ENCODE results near the gene NPAS3. TPM values are rescaled to one million over a fixed set of nuclear protein-coding genes. Genes with fewer than 3 reads are reported as not detected.

NPAS3 gene
- total and polyA plus RNA-seq, 5 donors from 2014 or later, result not detected

- H3K27ac ChIP-seq (ENCODE audit: insufficient read depth, low read length, poor library complexity, severe bottlenecking), result no peak overlapping the region
- Mint-ChIP-seq H3K4me1 (no peaks in the 10 kb centered on the region), H3K27ac (no peak overlapping the region), H3K36me3 (no peaks in the 10 kb centered on the region), H3K9me3 (peaks cover 0 to 12% (median 4%) of the 10 kb centered on the region in 7 donors), H3K27me3 (peaks cover 4% of the 10 kb centered on the region), H3K4me3 (no peak overlapping the region)
- DNase-seq (no peak), ATAC-seq (ENCODE audit: low read depth in 2 of 2) (no peak)
- no peak overlapping the region for H3K4me3 ChIP-seq (ENCODE audit: low read depth, low read length)
- no peaks in the 10 kb centered on the region for H3K27me3 ChIP-seq (ENCODE audit: control insufficient read depth, insufficient read depth, low read length)
- no peaks in the 10 kb centered on the region for H3K9me3 ChIP-seq (ENCODE audit: control insufficient read depth in 2 of 2, low read length in 2 of 2)
- H3K4me1 ChIP-seq (ENCODE audit: control insufficient read depth, insufficient read depth, low read length, poor library complexity, severe bottlenecking), result no peaks in the 10 kb centered on the region
- no peaks in the 10 kb centered on the region for H3K36me3 ChIP-seq (ENCODE audit: control insufficient read depth, insufficient read depth, low read length)
Measured at GRCh38 chr14:33098016-33098415, 159.3 kb downstream of the NPAS3 start.

- Mint-ChIP-seq H3K36me3 (no peaks in the 10 kb centered on the region), H3K9me3 (peaks cover 0 to 2% (median 1%) of the 10 kb centered on the region in 7 donors), H3K27me3 (peaks cover 4% of the 10 kb centered on the region), H3K4me3 (no peak overlapping the region), H3K27ac (no peak overlapping the region), H3K4me1 (no peaks in the 10 kb centered on the region)
- DNase-seq (no peak), ATAC-seq (ENCODE audit: low read depth in 2 of 2) (no peak)
- H3K9me3 ChIP-seq (ENCODE audit: control insufficient read depth in 2 of 2, low read length in 2 of 2), result no peaks in the 10 kb centered on the region
- no peaks in the 10 kb centered on the region for H3K36me3 ChIP-seq (ENCODE audit: control insufficient read depth, insufficient read depth, low read length)
- no peaks in the 10 kb centered on the region for H3K27me3 ChIP-seq (ENCODE audit: control insufficient read depth, insufficient read depth, low read length)
- H3K27ac ChIP-seq (ENCODE audit: insufficient read depth, low read length, poor library complexity, severe bottlenecking), result no peak overlapping the region
- no peaks in the 10 kb centered on the region for H3K4me1 ChIP-seq (ENCODE audit: control insufficient read depth, insufficient read depth, low read length, poor library complexity, severe bottlenecking)
- H3K4me3 ChIP-seq (ENCODE audit: low read depth, low read length), result no peak overlapping the region
Measured at GRCh38 chr14:33103489-33103888, 164.8 kb downstream of the NPAS3 start.

GRCh38 chr14:33103966-33104365 is 165.3 kb downstream of the NPAS3 start:
- ATAC-seq (ENCODE audit: low read depth in 2 of 2) (no peak), DNase-seq (no peak)
- no peaks in the 10 kb centered on the region for H3K9me3 ChIP-seq (ENCODE audit: control insufficient read depth in 2 of 2, low read length in 2 of 2)
- Mint-ChIP-seq H3K4me3 (no peak overlapping the region), H3K9me3 (peaks cover 0 to 2% (median 1%) of the 10 kb centered on the region in 7 donors), H3K36me3 (no peaks in the 10 kb centered on the region), H3K27me3 (peaks cover 4% of the 10 kb centered on the region), H3K27ac (no peak overlapping the region), H3K4me1 (no peaks in the 10 kb centered on the region)
- H3K27ac ChIP-seq (ENCODE audit: insufficient read depth, low read length, poor library complexity, severe bottlenecking), result no peak overlapping the region
- H3K4me3 ChIP-seq (ENCODE audit: low read depth, low read length), result no peak overlapping the region
- H3K36me3 ChIP-seq (ENCODE audit: control insufficient read depth, insufficient read depth, low read length), result no peaks in the 10 kb centered on the region
- H3K27me3 ChIP-seq (ENCODE audit: control insufficient read depth, insufficient read depth, low read length), result no peaks in the 10 kb centered on the region
- no peaks in the 10 kb centered on the region for H3K4me1 ChIP-seq (ENCODE audit: control insufficient read depth, insufficient read depth, low read length, poor library complexity, severe bottlenecking)

- Histone ChIP-seq H3K4me3 (ENCODE audit: low read depth, low read length) (no peak overlapping the region), H3K27me3 (ENCODE audit: control insufficient read depth, insufficient read depth, low read length) (no peaks in the 10 kb centered on the region), H3K27ac (ENCODE audit: insufficient read depth, low read length, poor library complexity, severe bottlenecking) (no peak overlapping the region), H3K9me3 (ENCODE audit: control insufficient read depth in 2 of 2, low read length in 2 of 2) (no peaks in the 10 kb centered on the region), H3K4me1 (ENCODE audit: control insufficient read depth, insufficient read depth, low read length, poor library complexity, severe bottlenecking) (no peaks in the 10 kb centered on the region), H3K36me3 (ENCODE audit: control insufficient read depth, insufficient read depth, low read length) (no peaks in the 10 kb centered on the region)
- ATAC-seq (ENCODE audit: low read depth in 2 of 2) (no peak), DNase-seq (no peak)
- no peak overlapping the region for H3K27ac Mint-ChIP-seq
- no peaks in the 10 kb centered on the region for H3K27me3 Mint-ChIP-seq
- H3K9me3 Mint-ChIP-seq, result peaks cover 0 to 9% (median 0%) of the 10 kb centered on the region in 7 donors
- H3K36me3 Mint-ChIP-seq, result no peaks in the 10 kb centered on the region
- no peaks in the 10 kb centered on the region for H3K4me1 Mint-ChIP-seq
- no peak overlapping the region for H3K4me3 Mint-ChIP-seq
Measured at GRCh38 chr14:33110737-33111443, 172.2 kb downstream of the NPAS3 start.

GRCh38 chr14:33114331-33114730 is 175.7 kb downstream of the NPAS3 start:
- Mint-ChIP-seq H3K36me3 (no peaks in the 10 kb centered on the region), H3K4me1 (no peaks in the 10 kb centered on the region), H3K9me3 (peaks cover 0 to 9% (median 0%) of the 10 kb centered on the region in 7 donors), H3K27me3 (no peaks in the 10 kb centered on the region), H3K27ac (no peak overlapping the region), H3K4me3 (no peak overlapping the region)
- H3K36me3 ChIP-seq (ENCODE audit: control insufficient read depth, insufficient read depth, low read length), result no peaks in the 10 kb centered on the region
- H3K9me3 ChIP-seq (ENCODE audit: control insufficient read depth in 2 of 2, low read length in 2 of 2), result no peaks in the 10 kb centered on the region
- no peak for DNase-seq
- no peaks in the 10 kb centered on the region for H3K27me3 ChIP-seq (ENCODE audit: control insufficient read depth, insufficient read depth, low read length)
- H3K4me1 ChIP-seq (ENCODE audit: control insufficient read depth, insufficient read depth, low read length, poor library complexity, severe bottlenecking), result no peaks in the 10 kb centered on the region
- no peak overlapping the region for H3K27ac ChIP-seq (ENCODE audit: insufficient read depth, low read length, poor library complexity, severe bottlenecking)
- no peak overlapping the region for H3K4me3 ChIP-seq (ENCODE audit: low read depth, low read length)
- ATAC-seq (ENCODE audit: low read depth in 2 of 2), result no peak

GRCh38 chr14:33118668-33119067 is 180.0 kb downstream of the NPAS3 start:
- H3K27ac Mint-ChIP-seq, result no peak overlapping the region

GRCh38 chr14:33120341-33120740 is 181.7 kb downstream of the NPAS3 start:
- H3K4me3 Mint-ChIP-seq, result no peak overlapping the region
- no peaks in the 10 kb centered on the region for H3K36me3 Mint-ChIP-seq
- Histone ChIP-seq H3K27ac (ENCODE audit: insufficient read depth, low read length, poor library complexity, severe bottlenecking) (no peak overlapping the region), H3K4me3 (ENCODE audit: low read depth, low read length) (no peak overlapping the region), H3K36me3 (ENCODE audit: control insufficient read depth, insufficient read depth, low read length) (no peaks in the 10 kb centered on the region), H3K4me1 (ENCODE audit: control insufficient read depth, insufficient read depth, low read length, poor library complexity, severe bottlenecking) (no peaks in the 10 kb centered on the region), H3K27me3 (ENCODE audit: control insufficient read depth, insufficient read depth, low read length) (no peaks in the 10 kb centered on the region), H3K9me3 (ENCODE audit: control insufficient read depth in 2 of 2, low read length in 2 of 2) (no peaks in the 10 kb centered on the region)
- H3K27me3 Mint-ChIP-seq, result no peaks in the 10 kb centered on the region
- DNase-seq, result no peak
- peaks cover 0 to 6% (median 4%) of the 10 kb centered on the region in 7 donors for H3K9me3 Mint-ChIP-seq
- no peak overlapping the region for H3K27ac Mint-ChIP-seq
- no peak for ATAC-seq (ENCODE audit: low read depth in 2 of 2)
- H3K4me1 Mint-ChIP-seq, result no peaks in the 10 kb centered on the region

More at GRCh38 chr14:33118668-33119067, 180.0 kb downstream of the NPAS3 start:
- Histone ChIP-seq H3K4me3 (ENCODE audit: low read depth, low read length) (no peak overlapping the region), H3K27me3 (ENCODE audit: control insufficient read depth, insufficient read depth, low read length) (no peaks in the 10 kb centered on the region), H3K4me1 (ENCODE audit: control insufficient read depth, insufficient read depth, low read length, poor library complexity, severe bottlenecking) (no peaks in the 10 kb centered on the region), H3K9me3 (ENCODE audit: control insufficient read depth in 2 of 2, low read length in 2 of 2) (no peaks in the 10 kb centered on the region), H3K36me3 (ENCODE audit: control insufficient read depth, insufficient read depth, low read length) (no peaks in the 10 kb centered on the region), H3K27ac (ENCODE audit: insufficient read depth, low read length, poor library complexity, severe bottlenecking) (no peak overlapping the region)
- ATAC-seq (ENCODE audit: low read depth in 2 of 2), result no peak
- H3K4me1 Mint-ChIP-seq, result no peaks in the 10 kb centered on the region
- no peaks in the 10 kb centered on the region for H3K27me3 Mint-ChIP-seq
- peaks cover 0 to 14% (median 3%) of the 10 kb centered on the region in 7 donors for H3K9me3 Mint-ChIP-seq
- H3K36me3 Mint-ChIP-seq, result no peaks in the 10 kb centered on the region
- no peak overlapping the region for H3K4me3 Mint-ChIP-seq
- DNase-seq, result no peak

GRCh38 chr14:33120966-33121365 is 182.3 kb downstream of the NPAS3 start:
- Histone ChIP-seq H3K9me3 (ENCODE audit: control insufficient read depth in 2 of 2, low read length in 2 of 2) (no peaks in the 10 kb centered on the region), H3K4me1 (ENCODE audit: control insufficient read depth, insufficient read depth, low read length, poor library complexity, severe bottlenecking) (no peaks in the 10 kb centered on the region)
- H3K4me1 Mint-ChIP-seq, result no peaks in the 10 kb centered on the region

More at GRCh38 chr14:33120966-33121365, 182.3 kb downstream of the NPAS3 start:
- no peaks in the 10 kb centered on the region for H3K27me3 Mint-ChIP-seq
- no peak overlapping the region for H3K4me3 ChIP-seq (ENCODE audit: low read depth, low read length)
- DNase-seq (no peak), ATAC-seq (ENCODE audit: low read depth in 2 of 2) (no peak)
- no peak overlapping the region for H3K27ac Mint-ChIP-seq
- peaks cover 0 to 6% (median 4%) of the 10 kb centered on the region in 7 donors for H3K9me3 Mint-ChIP-seq
- no peaks in the 10 kb centered on the region for H3K27me3 ChIP-seq (ENCODE audit: control insufficient read depth, insufficient read depth, low read length)
- H3K27ac ChIP-seq (ENCODE audit: insufficient read depth, low read length, poor library complexity, severe bottlenecking), result no peak overlapping the region
- H3K36me3 ChIP-seq (ENCODE audit: control insufficient read depth, insufficient read depth, low read length), result no peaks in the 10 kb centered on the region
- H3K4me3 Mint-ChIP-seq, result no peak overlapping the region
- H3K36me3 Mint-ChIP-seq, result no peaks in the 10 kb centered on the region

All from CD4-positive, CD25-positive, alpha-beta regulatory T cell (primary cell).